WTC11 (cell line): ENCODE data around the gene ADGRV1.

Experiments
- CREM ChIP-seq: sonication (generic); formaldehyde crosslinking; IDR thresholded peaks from 2 replicates; pipeline ENCODE4 v1.8.1; 2022; ENCODE audit warnings: mild to moderate bottlenecking, missing genetic modification reagents, moderate library complexity
- FOXJ3 ChIP-seq: sonication (generic); formaldehyde crosslinking; IDR thresholded peaks from 2 replicates; pipeline ENCODE4 v1.9.0; 2021; ENCODE audit warnings: missing genetic modification reagents, mild to moderate bottlenecking, borderline replicate concordance
- HMGXB4 ChIP-seq: sonication (generic); formaldehyde crosslinking; IDR thresholded peaks from 2 replicates; pipeline ENCODE4 v1.8.1; 2023; ENCODE audit warnings: mild to moderate bottlenecking, moderate library complexity, missing genetic modification reagents
- IRF2 ChIP-seq: sonication (generic); formaldehyde crosslinking; IDR thresholded peaks from 2 replicates; pipeline ENCODE4 v1.8.0; 2022; ENCODE audit warnings: low read depth, missing genetic modification reagents, borderline replicate concordance
- NFE2L1 ChIP-seq: sonication (generic); formaldehyde crosslinking; IDR thresholded peaks from 2 replicates; pipeline ENCODE4 v1.8.1; 2023; ENCODE audit warnings: missing genetic modification reagents
- TEAD4 ChIP-seq: sonication (generic); formaldehyde crosslinking; IDR thresholded peaks from 2 replicates; pipeline ENCODE4 v1.8.0; 2022; ENCODE audit warnings: mild to moderate bottlenecking, missing genetic modification reagents
- ZNF416 ChIP-seq: fragments of 250-450 bp; sonication (Bioruptor Pico); IDR thresholded peaks from 2 replicates; pipeline ENCODE4 v1.9.0; 2021; ENCODE audit warnings: mild to moderate bottlenecking, inconsistent platforms
- TF ChIP-seq, protein P1 (sequence below): sonication (generic); formaldehyde crosslinking; conservative IDR thresholded peaks from 2 replicates; pipeline ENCODE4 v1.8.1; 2022; ENCODE audit warnings: mild to moderate bottlenecking, missing genetic modification reagents
- TF ChIP-seq, protein P2 (sequence below): fragments of 200-600 bp; IDR thresholded peaks from 2 replicates; pipeline ENCODE4 v1.8.0; 2022; ENCODE audit warnings: antibody characterized with exemption
- TF ChIP-seq, protein P3 (sequence below): sonication (generic); formaldehyde crosslinking; IDR thresholded peaks from 2 replicates; pipeline ENCODE4 v1.8.1; 2023; ENCODE audit warnings: mild to moderate bottlenecking, missing genetic modification reagents, moderate library complexity
- TF ChIP-seq, protein P4 (sequence below): sonication (generic); formaldehyde crosslinking; IDR thresholded peaks from 2 replicates; pipeline ENCODE4 v1.8.0; 2023; ENCODE audit warnings: mild to moderate bottlenecking, missing genetic modification reagents

- TF ChIP-seq, protein P1, sequence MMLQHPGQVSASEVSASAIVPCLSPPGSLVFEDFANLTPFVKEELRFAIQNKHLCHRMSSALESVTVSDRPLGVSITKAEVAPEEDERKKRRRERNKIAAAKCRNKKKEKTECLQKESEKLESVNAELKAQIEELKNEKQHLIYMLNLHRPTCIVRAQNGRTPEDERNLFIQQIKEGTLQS (CRISPR knock-in tag) = no peak
- TF ChIP-seq, protein P2, sequence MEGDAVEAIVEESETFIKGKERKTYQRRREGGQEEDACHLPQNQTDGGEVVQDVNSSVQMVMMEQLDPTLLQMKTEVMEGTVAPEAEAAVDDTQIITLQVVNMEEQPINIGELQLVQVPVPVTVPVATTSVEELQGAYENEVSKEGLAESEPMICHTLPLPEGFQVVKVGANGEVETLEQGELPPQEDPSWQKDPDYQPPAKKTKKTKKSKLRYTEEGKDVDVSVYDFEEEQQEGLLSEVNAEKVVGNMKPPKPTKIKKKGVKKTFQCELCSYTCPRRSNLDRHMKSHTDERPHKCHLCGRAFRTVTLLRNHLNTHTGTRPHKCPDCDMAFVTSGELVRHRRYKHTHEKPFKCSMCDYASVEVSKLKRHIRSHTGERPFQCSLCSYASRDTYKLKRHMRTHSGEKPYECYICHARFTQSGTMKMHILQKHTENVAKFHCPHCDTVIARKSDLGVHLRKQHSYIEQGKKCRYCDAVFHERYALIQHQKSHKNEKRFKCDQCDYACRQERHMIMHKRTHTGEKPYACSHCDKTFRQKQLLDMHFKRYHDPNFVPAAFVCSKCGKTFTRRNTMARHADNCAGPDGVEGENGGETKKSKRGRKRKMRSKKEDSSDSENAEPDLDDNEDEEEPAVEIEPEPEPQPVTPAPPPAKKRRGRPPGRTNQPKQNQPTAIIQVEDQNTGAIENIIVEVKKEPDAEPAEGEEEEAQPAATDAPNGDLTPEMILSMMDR = no peak
- TF ChIP-seq, protein P3, sequence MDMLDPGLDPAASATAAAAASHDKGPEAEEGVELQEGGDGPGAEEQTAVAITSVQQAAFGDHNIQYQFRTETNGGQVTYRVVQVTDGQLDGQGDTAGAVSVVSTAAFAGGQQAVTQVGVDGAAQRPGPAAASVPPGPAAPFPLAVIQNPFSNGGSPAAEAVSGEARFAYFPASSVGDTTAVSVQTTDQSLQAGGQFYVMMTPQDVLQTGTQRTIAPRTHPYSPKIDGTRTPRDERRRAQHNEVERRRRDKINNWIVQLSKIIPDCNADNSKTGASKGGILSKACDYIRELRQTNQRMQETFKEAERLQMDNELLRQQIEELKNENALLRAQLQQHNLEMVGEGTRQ (CRISPR knock-in tag) = no peak
- TF ChIP-seq ZNF416 (CRISPR knock-in tag) (no peak), IRF2 (no peak), CREM (no peak), TEAD4 (CRISPR knock-in tag) (no peak), FOXJ3 (CRISPR knock-in tag) (no peak), NFE2L1 (CRISPR knock-in tag) (no peak), HMGXB4 (no peak)
- TF ChIP-seq, protein P4, sequence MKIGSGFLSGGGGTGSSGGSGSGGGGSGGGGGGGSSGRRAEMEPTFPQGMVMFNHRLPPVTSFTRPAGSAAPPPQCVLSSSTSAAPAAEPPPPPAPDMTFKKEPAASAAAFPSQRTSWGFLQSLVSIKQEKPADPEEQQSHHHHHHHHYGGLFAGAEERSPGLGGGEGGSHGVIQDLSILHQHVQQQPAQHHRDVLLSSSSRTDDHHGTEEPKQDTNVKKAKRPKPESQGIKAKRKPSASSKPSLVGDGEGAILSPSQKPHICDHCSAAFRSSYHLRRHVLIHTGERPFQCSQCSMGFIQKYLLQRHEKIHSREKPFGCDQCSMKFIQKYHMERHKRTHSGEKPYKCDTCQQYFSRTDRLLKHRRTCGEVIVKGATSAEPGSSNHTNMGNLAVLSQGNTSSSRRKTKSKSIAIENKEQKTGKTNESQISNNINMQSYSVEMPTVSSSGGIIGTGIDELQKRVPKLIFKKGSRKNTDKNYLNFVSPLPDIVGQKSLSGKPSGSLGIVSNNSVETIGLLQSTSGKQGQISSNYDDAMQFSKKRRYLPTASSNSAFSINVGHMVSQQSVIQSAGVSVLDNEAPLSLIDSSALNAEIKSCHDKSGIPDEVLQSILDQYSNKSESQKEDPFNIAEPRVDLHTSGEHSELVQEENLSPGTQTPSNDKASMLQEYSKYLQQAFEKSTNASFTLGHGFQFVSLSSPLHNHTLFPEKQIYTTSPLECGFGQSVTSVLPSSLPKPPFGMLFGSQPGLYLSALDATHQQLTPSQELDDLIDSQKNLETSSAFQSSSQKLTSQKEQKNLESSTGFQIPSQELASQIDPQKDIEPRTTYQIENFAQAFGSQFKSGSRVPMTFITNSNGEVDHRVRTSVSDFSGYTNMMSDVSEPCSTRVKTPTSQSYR = no peak
Measured at GRCh38 chr5:90747693-90748092, 189.1 kb downstream of the ADGRV1 start.
